Measurements from ENCODE around the gene SNCA. TPM values are rescaled to one million over a fixed set of nuclear protein-coding genes. Genes with fewer than 3 reads are reported as not detected.

SNCA gene
- total RNA-seq, 2 donors from 2014 or later, result 0.46 TPM; not detected in 1

DNA sequence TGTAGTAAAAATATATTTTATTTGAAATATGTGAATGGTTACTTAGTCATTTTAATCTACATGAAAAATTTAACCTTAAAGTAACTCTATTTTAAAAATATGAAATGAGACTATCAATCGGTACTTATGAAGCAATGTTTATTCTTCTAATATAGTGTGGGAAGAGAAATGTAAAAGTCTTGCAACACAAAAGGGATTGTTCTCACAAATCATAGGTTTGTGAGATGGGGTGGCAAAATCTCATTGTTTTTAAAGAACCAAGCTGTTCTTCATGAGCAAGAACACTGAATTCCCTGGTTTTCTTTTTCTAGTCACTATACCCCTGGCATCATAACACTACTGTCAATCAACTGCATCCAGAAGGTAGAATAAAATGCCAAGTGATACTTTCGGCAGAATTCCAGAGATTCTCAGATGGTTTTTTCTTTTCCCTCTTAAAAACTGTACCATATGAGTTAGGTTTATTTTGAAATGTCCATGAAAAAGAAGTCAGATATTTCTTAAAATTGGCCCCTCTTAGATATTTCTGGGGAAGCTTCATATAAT is 52.2 kb downstream of the SNCA start:
- no peak overlapping the region for H3K27ac Mint-ChIP-seq
- DNase-seq (ENCODE audit: low spot score in 2 of 2) (no peak), ATAC-seq (no peak)
- no peaks in the 10 kb centered on the region for H3K9me3 Mint-ChIP-seq
- no peaks in the 10 kb centered on the region for H3K36me3 Mint-ChIP-seq

DNA sequence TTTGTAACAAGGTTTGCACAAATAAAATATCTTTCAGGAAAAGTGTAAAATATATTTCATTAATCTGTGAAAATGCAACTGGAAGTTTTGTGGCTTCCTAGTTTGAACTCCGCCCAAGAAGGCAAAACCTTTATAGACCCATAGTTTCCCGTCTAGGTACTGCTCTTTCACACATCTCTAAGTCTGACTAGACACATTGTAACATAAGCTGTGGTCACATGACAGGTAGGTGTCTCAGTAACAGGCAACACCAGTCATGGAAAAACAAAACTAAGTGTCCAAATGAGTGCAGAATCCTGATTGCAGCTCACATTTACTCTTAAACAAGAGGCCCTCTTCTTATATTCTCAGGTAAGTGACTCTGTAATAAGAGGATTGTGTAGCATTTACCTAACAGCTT is 55.6 kb downstream of the SNCA start:
- Mint-ChIP-seq H3K27ac (no peak overlapping the region), H3K9me3 (peaks cover 5 to 20% of the 10 kb centered on the region in 2 donors), H3K36me3 (peaks cover 0 to 13% of the 10 kb centered on the region in 2 donors)
- DNase-seq (ENCODE audit: low spot score in 2 of 2) (no peak), ATAC-seq (no peak)

DNA sequence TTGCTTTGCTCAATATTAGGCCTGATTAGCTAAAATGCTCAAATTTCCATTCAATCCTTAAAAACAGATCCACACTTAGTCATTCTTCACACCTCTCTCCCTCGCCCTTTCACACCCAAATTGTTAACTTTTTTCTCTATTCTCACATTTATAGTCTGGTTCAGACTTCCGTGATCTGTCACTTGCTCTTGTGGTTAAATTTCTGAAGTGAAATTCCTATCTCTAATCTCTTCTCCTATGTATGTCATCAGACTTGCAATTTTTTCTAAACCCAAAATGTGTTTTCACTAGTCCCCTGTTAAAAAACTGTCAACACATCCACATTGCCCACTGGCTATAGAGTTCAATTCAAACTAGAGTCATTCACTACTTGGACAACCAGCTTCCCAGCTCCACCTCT is 63.2 kb downstream of the SNCA start:
- no peak overlapping the region for H3K27ac Mint-ChIP-seq
- peaks cover 0 to 16% of the 10 kb centered on the region in 2 donors for H3K36me3 Mint-ChIP-seq
- no peak for DNase-seq (ENCODE audit: low spot score in 2 of 2)
- peaks cover 5 to 19% of the 10 kb centered on the region in 2 donors for H3K9me3 Mint-ChIP-seq
- no peak for ATAC-seq

DNA sequence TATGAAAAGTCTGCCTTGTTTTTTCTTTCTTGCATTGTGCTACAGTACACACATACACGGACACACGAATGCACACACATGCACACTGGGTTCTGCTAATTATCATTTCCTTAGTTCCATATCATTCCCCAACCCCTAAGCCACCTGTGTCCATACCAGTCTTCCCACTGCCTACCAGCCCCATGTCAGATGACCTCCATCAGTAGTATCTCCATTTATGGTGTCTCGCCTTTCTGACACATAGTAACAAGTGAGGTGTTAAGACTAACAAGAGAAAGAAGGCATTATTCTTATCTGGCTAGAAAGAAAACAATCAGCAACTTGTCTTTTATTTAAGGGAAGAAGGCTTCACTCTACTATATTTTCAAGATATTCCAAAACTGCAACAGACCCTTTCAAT is 67.1 kb downstream of the SNCA start:
- ATAC-seq, result no peak
- no peaks in the 10 kb centered on the region for H3K9me3 Mint-ChIP-seq
- H3K27ac Mint-ChIP-seq, result no peak overlapping the region
- H3K36me3 Mint-ChIP-seq, result peaks cover 0 to 5% of the 10 kb centered on the region in 2 donors
- no peak for DNase-seq (ENCODE audit: low spot score in 2 of 2)

DNA sequence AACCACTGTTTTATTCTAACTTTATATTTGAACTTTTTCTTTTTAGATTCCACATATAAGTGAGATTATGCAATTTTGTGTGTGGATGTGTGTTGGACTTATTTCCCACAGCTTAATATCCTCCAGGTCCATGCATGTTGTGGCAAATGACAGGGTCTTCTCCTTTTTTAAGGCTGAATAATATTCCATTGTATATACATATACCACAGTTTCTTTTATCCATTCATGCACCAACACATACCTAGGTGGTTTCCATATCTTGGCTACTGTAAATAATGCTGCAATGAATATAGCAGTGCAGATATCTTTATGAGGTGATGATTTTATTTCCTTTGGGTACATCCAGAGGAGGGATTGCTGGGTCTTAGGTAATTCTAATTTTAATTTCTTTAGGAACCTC is 69.0 kb downstream of the SNCA start:
- Mint-ChIP-seq H3K36me3 (no peaks in the 10 kb centered on the region), H3K27ac (no peak overlapping the region), H3K9me3 (no peaks in the 10 kb centered on the region)
- DNase-seq (ENCODE audit: low spot score in 2 of 2), result no peak
- ATAC-seq, result no peak

DNA sequence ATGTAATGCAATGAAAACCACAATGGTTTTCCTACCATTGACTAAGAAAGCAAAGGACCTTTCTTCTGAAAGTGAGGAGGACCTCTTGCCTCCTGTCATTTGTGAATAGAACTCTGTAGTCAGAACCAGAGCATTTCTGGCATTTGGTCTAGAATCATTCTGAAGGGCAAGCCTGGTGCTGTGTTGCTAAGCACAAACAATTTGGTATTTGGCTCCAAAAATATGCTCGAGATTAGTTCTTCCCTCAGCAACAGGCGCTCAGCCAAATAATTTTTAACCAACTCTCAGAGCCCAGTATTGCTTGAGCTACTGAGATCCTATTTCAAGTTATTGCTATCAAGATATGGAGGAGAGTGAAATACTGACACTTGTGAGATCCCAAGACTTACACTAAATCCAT is 71.0 kb downstream of the SNCA start:
- ATAC-seq (no peak), DNase-seq (ENCODE audit: low spot score in 2 of 2) (no peak)
- H3K27ac Mint-ChIP-seq, result no peak overlapping the region
- no peaks in the 10 kb centered on the region for H3K36me3 Mint-ChIP-seq
- no peaks in the 10 kb centered on the region for H3K9me3 Mint-ChIP-seq

DNA sequence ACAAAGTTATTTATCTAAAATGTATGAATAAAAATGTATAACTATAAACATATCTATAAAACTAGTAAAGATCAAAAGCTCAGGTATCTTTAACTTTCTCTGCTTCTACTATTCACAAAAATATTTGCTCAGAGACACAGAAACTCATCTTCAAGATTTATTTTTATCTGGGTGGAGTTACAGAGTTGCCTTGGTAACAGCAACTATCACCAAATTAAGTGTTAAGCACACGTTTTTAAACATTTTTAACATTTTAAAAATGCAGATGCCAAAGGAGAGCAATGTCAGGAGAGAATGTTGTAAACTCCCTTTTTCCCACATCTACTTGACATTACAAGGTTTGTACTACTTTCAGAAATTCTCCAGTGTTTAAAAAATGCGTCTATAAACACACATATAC is 71.4 kb downstream of the SNCA start:
- Mint-ChIP-seq H3K27ac (no peak overlapping the region), H3K9me3 (no peaks in the 10 kb centered on the region), H3K36me3 (no peaks in the 10 kb centered on the region)
- no peak for ATAC-seq
- DNase-seq (ENCODE audit: low spot score in 2 of 2), result no peak

DNA sequence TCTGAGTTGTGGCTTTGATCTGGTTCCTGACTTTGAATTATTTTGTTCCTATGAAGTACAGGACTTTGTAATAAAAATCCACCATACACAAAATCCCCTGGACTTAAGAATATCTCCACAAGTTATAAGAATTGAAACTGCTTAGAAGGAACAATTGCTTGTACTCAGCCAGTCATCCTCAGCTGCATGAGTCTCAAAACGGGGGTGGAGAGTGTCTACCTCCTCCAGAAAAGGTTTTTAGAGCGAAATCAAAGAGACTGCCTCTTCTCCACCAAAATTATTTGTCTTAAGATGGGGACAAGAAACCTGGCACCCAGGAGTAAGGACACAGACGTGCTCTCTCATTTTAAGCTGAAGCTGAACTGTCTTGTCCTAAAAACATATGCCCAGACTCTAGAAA is 74.7 kb downstream of the SNCA start:
- Mint-ChIP-seq H3K27ac (no peak overlapping the region), H3K9me3 (no peaks in the 10 kb centered on the region), H3K36me3 (no peaks in the 10 kb centered on the region)
- ATAC-seq, result no peak
- no peak for DNase-seq (ENCODE audit: low spot score in 2 of 2)

DNA sequence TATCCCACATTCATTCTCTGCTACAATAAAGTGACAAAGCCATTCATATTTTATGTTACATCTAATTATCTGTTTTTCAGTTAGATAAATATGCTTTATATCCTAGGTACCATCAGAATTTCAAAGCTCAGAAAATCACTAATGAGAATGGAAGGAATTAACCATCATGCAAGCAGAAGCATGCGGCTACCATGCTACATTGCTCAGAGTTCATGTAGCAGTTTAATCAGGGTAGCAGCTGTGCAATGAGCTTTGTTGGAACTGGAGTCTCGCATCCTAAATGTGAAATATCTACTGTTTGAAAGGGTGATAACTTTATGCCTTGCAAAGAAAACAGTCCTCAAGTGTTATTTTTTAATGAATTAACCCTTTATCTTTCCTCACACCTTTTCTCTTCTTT is 77.5 kb downstream of the SNCA start:
- Mint-ChIP-seq H3K36me3 (no peaks in the 10 kb centered on the region), H3K27ac (no peak overlapping the region), H3K9me3 (no peaks in the 10 kb centered on the region)
- DNase-seq (ENCODE audit: low spot score in 2 of 2), result no peak
- ATAC-seq, result no peak

DNA sequence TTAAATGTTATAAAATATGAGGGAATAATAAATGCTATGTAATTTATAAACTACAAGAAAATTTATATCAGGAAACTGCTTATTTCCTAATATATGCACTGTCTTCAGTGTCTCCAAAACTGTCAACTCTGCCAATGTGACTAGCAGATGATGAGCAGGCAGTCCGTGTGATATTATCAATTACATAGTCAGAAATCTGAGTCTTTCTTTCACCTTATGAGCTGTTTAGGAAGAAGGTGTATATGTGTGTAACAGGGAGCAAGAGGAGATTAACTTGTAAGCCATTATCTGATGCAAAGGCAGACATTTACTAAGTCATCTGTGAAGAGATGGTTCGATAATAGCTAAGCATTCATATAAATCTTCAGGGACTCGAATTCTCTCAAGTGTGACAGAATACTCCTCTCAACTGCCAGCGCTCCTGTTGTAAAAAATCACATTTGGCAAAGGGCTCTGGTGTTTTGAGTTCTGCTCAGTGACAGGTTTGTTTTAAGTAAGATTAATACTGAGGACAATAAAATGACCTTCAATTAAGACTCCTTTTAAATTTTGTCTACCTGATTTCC is 79.7 kb downstream of the SNCA start:
- Mint-ChIP-seq H3K36me3 (no peaks in the 10 kb centered on the region), H3K9me3 (no peaks in the 10 kb centered on the region), H3K27ac (no peak overlapping the region)
- ATAC-seq, result no peak
- no peak for DNase-seq (ENCODE audit: low spot score in 2 of 2)

DNA sequence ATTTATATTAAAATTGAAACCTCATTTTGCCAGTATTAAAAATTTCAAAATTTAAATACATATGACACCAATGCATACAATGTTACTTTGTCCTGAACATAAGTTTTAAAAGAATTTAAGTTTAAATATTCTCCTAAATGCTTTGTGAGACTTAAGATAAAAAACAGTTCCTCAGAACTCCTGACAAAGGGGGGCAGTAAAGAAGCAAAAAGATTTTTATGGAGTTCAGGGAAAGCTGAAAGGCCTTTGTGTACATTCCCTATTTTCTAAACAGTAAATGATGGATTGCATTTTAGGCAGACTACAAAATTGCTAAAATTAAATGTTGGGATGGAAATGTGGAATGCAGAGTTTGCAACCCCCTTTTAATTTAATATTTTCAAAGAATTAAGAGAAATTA is 81.7 kb downstream of the SNCA start:
- ATAC-seq (no peak), DNase-seq (ENCODE audit: low spot score in 2 of 2) (no peak)
- no peaks in the 10 kb centered on the region for H3K9me3 Mint-ChIP-seq
- H3K27ac Mint-ChIP-seq, result no peak overlapping the region
- H3K36me3 Mint-ChIP-seq, result no peaks in the 10 kb centered on the region

DNA sequence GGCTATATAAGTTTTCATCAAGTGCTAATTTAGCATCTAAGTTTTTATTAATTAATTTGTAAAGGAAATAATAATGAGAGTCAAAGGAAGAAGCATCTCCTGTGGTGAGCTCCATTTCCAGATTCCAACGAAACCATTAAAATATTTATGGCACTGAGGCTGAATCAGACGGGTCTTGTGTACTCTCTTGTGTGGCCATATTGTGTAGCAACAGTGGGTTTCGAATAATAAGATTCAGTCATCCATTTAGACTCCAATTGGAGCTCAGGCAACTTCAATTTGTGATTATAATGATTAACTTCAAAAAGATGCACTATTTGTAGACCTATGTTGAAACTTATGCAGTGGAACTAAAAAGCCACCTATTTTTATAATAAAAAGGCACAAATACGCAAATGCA is 82.4 kb downstream of the SNCA start:
- no peaks in the 10 kb centered on the region for H3K9me3 Mint-ChIP-seq
- no peaks in the 10 kb centered on the region for H3K36me3 Mint-ChIP-seq
- no peak for ATAC-seq
- H3K27ac Mint-ChIP-seq, result no peak overlapping the region
- DNase-seq (ENCODE audit: low spot score in 2 of 2), result no peak

DNA sequence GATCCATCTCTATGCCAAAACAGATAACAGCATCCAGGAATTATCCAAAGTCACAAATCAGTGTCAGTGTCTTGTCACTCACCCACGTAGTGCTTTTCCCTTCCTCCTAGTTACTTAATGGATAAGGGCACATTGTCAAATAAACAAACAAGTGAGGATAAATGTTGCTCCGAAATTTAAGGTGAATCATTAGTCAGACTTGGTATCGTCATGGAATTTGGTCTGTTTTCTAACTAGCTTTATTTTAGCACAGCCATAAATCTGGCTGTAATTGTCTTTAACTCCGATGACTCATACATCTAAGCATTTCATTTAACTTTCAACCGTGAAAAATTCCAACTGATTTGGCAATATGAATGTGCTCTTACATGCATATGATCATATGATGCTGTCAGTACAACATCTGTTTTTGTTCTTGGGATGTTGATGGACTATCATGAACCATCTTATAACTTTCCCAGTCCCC is 83.3 kb downstream of the SNCA start:
- Mint-ChIP-seq H3K36me3 (no peaks in the 10 kb centered on the region), H3K27ac (no peak overlapping the region), H3K9me3 (no peaks in the 10 kb centered on the region)
- no peak for DNase-seq (ENCODE audit: low spot score in 2 of 2)
- no peak for ATAC-seq

DNA sequence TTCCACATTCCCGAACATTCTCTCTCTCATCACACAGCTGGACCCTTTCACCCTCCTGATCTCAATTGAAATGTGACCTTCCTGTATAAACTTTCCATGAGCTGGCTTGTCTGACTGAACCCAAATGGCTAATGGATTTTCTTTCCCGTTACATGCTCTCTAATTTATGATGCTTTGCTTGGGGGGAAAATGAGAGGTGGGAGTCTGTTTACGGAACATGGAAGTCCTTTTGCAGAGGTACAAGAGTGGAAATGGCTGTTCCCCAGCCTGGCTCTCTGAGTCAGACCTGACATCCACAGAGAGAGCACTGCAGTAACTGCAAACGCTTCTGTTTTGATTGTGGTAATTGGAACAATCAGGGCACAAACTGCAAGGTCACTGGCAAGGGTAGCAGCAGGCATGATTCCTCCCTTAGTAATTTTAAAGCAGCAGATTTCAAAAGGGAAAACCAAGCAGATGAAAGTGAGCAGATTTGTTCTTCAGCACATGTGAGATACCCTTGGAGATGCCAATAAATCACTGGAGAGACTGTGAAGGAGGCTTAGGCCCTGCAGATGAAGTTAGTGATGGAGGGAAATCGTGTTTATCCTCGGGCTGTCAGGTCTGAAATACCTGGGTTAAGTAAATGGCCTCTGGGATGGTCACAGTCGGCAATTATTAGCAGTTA is 83.9 kb downstream of the SNCA start:
- DNase-seq (ENCODE audit: low spot score in 2 of 2) (no peak), ATAC-seq (no peak)
- no peaks in the 10 kb centered on the region for H3K36me3 Mint-ChIP-seq
- H3K27ac Mint-ChIP-seq, result no peak overlapping the region
- no peaks in the 10 kb centered on the region for H3K9me3 Mint-ChIP-seq

DNA sequence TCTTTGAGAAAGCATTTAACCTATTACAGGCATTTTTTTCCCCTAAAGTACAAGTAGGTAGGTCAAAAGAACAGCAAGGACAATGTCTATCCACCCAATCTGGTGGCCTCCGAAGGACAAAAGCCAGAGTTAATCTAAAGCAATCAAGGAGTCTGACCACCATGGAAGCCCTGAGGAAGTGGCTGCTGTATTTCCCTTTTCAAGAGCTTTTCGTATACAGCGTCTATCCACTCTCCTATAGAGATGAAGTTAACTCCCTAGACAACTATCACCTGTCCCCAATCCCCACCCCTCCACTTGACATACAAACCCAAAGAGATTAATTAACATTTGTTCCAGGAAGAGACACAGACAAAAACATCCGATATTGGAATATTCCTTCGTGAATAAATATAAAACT is 85.5 kb downstream of the SNCA start:
- H3K36me3 Mint-ChIP-seq, result no peaks in the 10 kb centered on the region
- H3K9me3 Mint-ChIP-seq, result no peaks in the 10 kb centered on the region
- no peak for DNase-seq (ENCODE audit: low spot score in 2 of 2)
- no peak overlapping the region for H3K27ac Mint-ChIP-seq
- no peak for ATAC-seq

DNA sequence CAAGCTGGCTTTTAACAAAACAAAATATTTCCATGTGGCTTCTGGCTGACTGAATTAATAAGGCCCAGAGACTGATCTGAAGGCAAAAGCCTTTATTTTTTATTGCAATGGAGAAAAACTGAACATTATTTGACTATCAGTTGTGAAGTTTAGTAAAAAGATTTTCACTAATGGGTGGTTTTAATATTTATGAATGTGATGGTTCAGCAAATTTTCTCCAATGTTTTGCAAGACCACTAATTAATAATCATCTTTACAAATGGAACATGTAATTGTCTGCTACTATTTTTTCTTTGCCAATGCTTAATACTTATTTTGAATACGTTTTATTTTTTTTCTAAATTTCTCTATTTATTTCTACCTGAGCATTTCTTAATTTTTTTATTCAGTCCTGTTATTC is 90.6 kb downstream of the SNCA start:
- DNase-seq (ENCODE audit: low spot score in 2 of 2) (no peak), ATAC-seq (no peak)
- Mint-ChIP-seq H3K27ac (no peak overlapping the region), H3K9me3 (no peaks in the 10 kb centered on the region), H3K36me3 (no peaks in the 10 kb centered on the region)

DNA sequence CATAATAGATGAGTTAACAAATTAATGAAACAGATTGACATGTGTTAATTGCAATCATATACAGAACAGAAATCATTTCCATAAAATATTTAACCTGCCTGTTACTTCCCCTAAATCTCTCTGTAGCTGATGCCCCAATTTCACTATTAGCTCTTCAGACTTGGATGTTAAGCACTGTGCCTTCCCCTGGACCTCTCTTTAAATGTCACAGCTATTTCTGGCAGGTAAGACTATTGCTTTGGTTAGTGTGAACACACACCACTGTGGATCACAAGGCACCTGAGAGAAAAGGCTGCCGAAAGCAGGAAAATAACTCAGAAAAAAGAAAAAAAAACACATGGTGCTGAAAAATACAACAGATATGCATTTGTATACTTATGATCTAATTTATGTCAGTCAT is 91.3 kb downstream of the SNCA start:
- ATAC-seq (no peak), DNase-seq (ENCODE audit: low spot score in 2 of 2) (no peak)
- Mint-ChIP-seq H3K36me3 (no peaks in the 10 kb centered on the region), H3K9me3 (no peaks in the 10 kb centered on the region), H3K27ac (no peak overlapping the region)

DNA sequence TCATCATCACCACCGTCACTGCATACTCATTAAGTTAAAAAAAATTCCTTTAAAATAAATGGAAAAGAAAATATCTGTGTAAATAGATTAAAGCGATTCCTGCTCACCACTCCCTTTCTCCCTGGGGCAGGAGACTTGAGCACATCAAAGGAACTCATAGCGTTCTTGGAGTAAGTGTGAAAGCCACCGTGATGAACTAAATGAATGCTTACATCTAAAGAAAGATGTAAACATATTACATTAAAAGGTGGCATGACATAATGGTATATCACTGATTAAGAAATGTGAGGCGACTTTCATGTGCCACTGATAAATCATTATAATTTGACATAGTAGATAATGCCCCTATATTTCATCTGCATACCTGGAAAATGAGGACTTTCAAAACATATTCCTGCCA is 92.0 kb downstream of the SNCA start:
- no peaks in the 10 kb centered on the region for H3K9me3 Mint-ChIP-seq
- ATAC-seq, result no peak
- DNase-seq (ENCODE audit: low spot score in 2 of 2), result no peak
- no peaks in the 10 kb centered on the region for H3K36me3 Mint-ChIP-seq
- H3K27ac Mint-ChIP-seq, result no peak overlapping the region
